K562 (cell line): ENCODE results near the gene ZEB2. TPM values are rescaled to one million over a fixed set of nuclear protein-coding genes. Genes with fewer than 3 reads are reported as not detected.
A peak's percentile ranks its signal among the peaks of the same experiment; 100 is the strongest.

Experiments
- BRF1 ChIP-seq: IDR thresholded peaks from 3 replicates; pipeline ENCODE4 v1.6.1; 2011; ENCODE audit warnings: borderline replicate concordance, mild to moderate bottlenecking; ENCODE audit not compliant: insufficient read length; ENCODE audit errors: extremely low read depth
- CHAMP1 ChIP-seq: fragments of 450-650 bp; IDR thresholded peaks from 2 replicates; pipeline ENCODE4 v1.6.1; 2016; ENCODE audit warnings: mild to moderate bottlenecking
- CHCHD3 ChIP-seq: fragments of 250-450 bp; sonication (Bioruptor Pico); IDR thresholded peaks from 2 replicates; pipeline ENCODE4 v2.1.2; 2022; ENCODE audit warnings: mild to moderate bottlenecking
- ETS1 ChIP-seq: conservative IDR thresholded peaks from 2 replicates; pipeline ENCODE4 v1.6.1; 2011; ENCODE audit warnings: low read depth, mild to moderate bottlenecking, low read length; ENCODE audit not compliant: control insufficient read depth
- FOSL1 ChIP-seq: fragments of 200-800 bp; sonication (Bioruptor generic); conservative IDR thresholded peaks from 2 replicates; pipeline ENCODE4 v1.6.1; 2016; ENCODE audit warnings: missing genetic modification characterization, missing compliant biosample characterization
- NBN ChIP-seq: fragments of 450-650 bp; IDR thresholded peaks from 2 replicates; pipeline ENCODE4 v1.6.1; 2016; ENCODE audit warnings: low read depth, mild to moderate bottlenecking
- NFE2L1 ChIP-seq: fragments of 450-650 bp; IDR thresholded peaks from 2 replicates; pipeline ENCODE4 v1.6.1; 2016; ENCODE audit warnings: missing genetic modification characterization, low read depth, mild to moderate bottlenecking, missing compliant biosample characterization, moderate library complexity, borderline replicate concordance
- RBFOX2 ChIP-seq: fragments of 200-400 bp; formaldehyde crosslinking; IDR thresholded peaks from 2 replicates; pipeline ENCODE4 v1.6.1; 2017; ENCODE audit warnings: low read depth, mild to moderate bottlenecking, low read length, moderate library complexity
- TEAD1 ChIP-seq, 2 experiments: fragments of 450-650 bp in 1 of 2; sonication (generic) in 1 of 2; formaldehyde crosslinking; IDR thresholded peaks; 2 replicates each; pipeline versions ENCODE4 v1.4.0 to v1.8.0; 2020 to 2022; ENCODE audit warnings: mild to moderate bottlenecking in 2 of 2, missing genetic modification reagents in 1 of 2
- TRIM25 ChIP-seq: fragments of 450-650 bp; IDR thresholded peaks from 2 replicates; pipeline ENCODE4 v1.7.0; 2016; ENCODE audit warnings: borderline replicate concordance
- USF1 ChIP-seq: sonication (generic); formaldehyde crosslinking; IDR thresholded peaks from 2 replicates; pipeline ENCODE4 v1.9.0; 2022; ENCODE audit warnings: mild to moderate bottlenecking, missing genetic modification reagents
- XRCC4 ChIP-seq: IDR thresholded peaks from one replicate; pipeline ENCODE4 v1.6.1; 2011; ENCODE audit not compliant: insufficient read depth, insufficient read length; ENCODE audit errors: extremely low read depth
- ZNF121 ChIP-seq: sonication (generic); formaldehyde crosslinking; conservative IDR thresholded peaks from 2 replicates; pipeline ENCODE4 v1.8.0; 2022; ENCODE audit warnings: missing genetic modification reagents
- ZNF224 ChIP-seq: sonication (generic); formaldehyde crosslinking; IDR thresholded peaks from 2 replicates; pipeline ENCODE4 v1.8.0; 2022; ENCODE audit warnings: mild to moderate bottlenecking, missing genetic modification reagents
- ZNF764 ChIP-seq: fragments of 250-450 bp; sonication (Bioruptor Pico); IDR thresholded peaks from 2 replicates; pipeline ENCODE4 v1.4.0; 2020; ENCODE audit warnings: low read depth, mild to moderate bottlenecking, moderate library complexity
- polyA plus RNA-seq, 8 experiments: library from polyadenylated mRNA; depleted of rRNA in 4 of 8; stranded (reverse) in 5 of 8; unstranded in 3 of 8; fragments of >200 nt; fragmentation: Nextera tagmentation in 2 of 8; fragmentation: Illumina TruSeq in 1 of 8; extraction: Ambion mirVana in 2 of 8; extraction: Trizol in 1 of 8; gene quantifications; 2 replicates each; pipeline versions ENCODE4 v1.2.1 to v1.2.3, GENCODE V29; 2011 to 2014; ENCODE audit warnings: inconsistent platforms in 1 of 8, missing spikeins in 1 of 8
- total RNA-seq, 7 experiments: library from RNA; depleted of rRNA in 6 of 7; stranded (reverse); fragments of >200 nt in 6 of 7; fragmentation: Illumina TruSeq in 2 of 7; extraction: Trizol in 2 of 7; gene quantifications; 2 replicates each; pipeline versions ENCODE4 v1.2.1 to v1.2.3, GENCODE V29; 2011 to 2021; ENCODE audit warnings: low replicate concordance in 1 of 7
- TF ChIP-seq, protein P1 (sequence below): fragments of 450-650 bp; formaldehyde crosslinking; IDR thresholded peaks from 2 replicates; pipeline ENCODE4 v1.4.0; 2020; ENCODE audit warnings: mild to moderate bottlenecking, moderate library complexity
- TF ChIP-seq, protein P2 (sequence below): sonication (generic); formaldehyde crosslinking; IDR thresholded peaks from 2 replicates; pipeline ENCODE4 v1.8.0; 2023; ENCODE audit warnings: mild to moderate bottlenecking, missing genetic modification reagents

ZEB2 gene
- total and polyA plus RNA-seq, 9 of the 15 experiments (the other 6 are each of a cell fraction or from before 2014, with no cell fraction given) = 15.1 to 113 (median 72.3) TPM

DNA sequence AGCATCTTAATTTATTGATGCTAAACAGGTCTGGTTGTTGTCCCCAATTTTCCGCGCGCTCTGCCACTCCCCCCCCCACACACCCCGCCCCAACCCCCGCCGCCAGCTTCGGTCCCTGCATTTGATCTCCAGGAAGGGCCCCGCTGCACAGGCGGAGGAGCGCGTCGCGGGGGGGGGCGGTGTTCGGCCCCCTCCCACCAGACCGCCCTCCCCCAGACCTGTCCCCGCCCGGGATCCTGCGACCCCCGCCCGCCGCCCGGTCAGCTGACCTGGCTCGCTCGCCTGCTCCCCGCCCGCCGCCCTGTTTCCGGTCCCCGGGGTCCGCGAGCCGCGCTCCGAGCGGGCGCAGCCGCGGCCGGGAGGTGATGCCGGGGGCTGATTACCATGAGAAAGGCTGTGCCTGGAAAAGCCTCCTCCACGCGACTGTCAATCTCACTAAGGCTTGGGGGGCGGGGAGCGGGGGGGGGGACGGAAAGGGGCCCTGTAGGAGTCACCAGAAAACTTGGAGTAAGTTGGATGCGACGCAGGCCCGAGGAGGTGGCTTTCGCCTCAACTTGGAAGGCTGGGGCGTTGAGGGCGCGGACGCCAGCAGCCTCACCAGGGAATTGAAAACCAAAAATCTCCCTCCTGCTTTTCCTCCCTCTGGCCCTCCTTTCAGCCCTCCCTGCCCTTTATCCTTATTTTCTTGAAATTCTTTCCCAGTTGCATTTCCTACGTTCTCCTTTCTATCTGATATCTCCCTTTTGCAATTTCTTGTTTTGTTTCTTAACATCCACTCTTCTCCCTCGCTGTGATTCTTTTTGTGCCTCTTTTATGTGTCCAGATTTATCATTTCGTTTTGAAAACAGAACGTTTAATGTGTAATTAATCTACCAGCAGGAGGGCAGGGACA, 4.4 kb upstream of the ZEB2 start (continued):
- TF ChIP-seq, protein P1, sequence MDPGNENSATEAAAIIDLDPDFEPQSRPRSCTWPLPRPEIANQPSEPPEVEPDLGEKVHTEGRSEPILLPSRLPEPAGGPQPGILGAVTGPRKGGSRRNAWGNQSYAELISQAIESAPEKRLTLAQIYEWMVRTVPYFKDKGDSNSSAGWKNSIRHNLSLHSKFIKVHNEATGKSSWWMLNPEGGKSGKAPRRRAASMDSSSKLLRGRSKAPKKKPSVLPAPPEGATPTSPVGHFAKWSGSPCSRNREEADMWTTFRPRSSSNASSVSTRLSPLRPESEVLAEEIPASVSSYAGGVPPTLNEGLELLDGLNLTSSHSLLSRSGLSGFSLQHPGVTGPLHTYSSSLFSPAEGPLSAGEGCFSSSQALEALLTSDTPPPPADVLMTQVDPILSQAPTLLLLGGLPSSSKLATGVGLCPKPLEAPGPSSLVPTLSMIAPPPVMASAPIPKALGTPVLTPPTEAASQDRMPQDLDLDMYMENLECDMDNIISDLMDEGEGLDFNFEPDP (CRISPR knock-in tag) = no peak
- no peak for TF ChIP-seq CHCHD3 (CRISPR knock-in tag)
- TF ChIP-seq TEAD1 (CRISPR knock-in tag; IDR thresholded peaks at IDR 0.05) = no peak
- no peak for TF ChIP-seq ZNF224 (CRISPR knock-in tag)
- TF ChIP-seq USF1 (CRISPR knock-in tag) = no peak
- TF ChIP-seq TRIM25 = no peak
- 0 out of 2 replicates have a peak, but pooled peaks have one; percentile 22 for TF ChIP-seq NBN
- no peak for TF ChIP-seq XRCC4
- peak; percentile 19; the same call in 1 of the 2 replicates for TF ChIP-seq FOSL1 (tag)
- TF ChIP-seq BRF1 = no peak
- TF ChIP-seq NFE2L1 = no peak
- peak; percentile 78 for TF ChIP-seq RBFOX2
- TF ChIP-seq ETS1 = no peak
- TF ChIP-seq CHAMP1 = no peak
- no peak for TF ChIP-seq ZNF121 (CRISPR knock-in tag)
- no peak for TF ChIP-seq ZNF764 (CRISPR knock-in tag)
- TF ChIP-seq, protein P2, sequence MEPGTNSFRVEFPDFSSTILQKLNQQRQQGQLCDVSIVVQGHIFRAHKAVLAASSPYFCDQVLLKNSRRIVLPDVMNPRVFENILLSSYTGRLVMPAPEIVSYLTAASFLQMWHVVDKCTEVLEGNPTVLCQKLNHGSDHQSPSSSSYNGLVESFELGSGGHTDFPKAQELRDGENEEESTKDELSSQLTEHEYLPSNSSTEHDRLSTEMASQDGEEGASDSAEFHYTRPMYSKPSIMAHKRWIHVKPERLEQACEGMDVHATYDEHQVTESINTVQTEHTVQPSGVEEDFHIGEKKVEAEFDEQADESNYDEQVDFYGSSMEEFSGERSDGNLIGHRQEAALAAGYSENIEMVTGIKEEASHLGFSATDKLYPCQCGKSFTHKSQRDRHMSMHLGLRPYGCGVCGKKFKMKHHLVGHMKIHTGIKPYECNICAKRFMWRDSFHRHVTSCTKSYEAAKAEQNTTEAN (CRISPR knock-in tag) = no peak
